Neural progenitor cell (in vitro differentiated cells): ENCODE measurements around the gene CHRM5. TPM values are rescaled to one million over a fixed set of nuclear protein-coding genes. Genes with fewer than 3 reads are reported as not detected.

Source experiments
- DNase-seq: peaks from one replicate; pipeline ENCODE4 v3.0.0-alpha.2; 2016; ENCODE audit warnings: low spot score
- H2AFZ ChIP-seq: fragments of 200-600 bp; sonication (generic); replicated peaks from 2 replicates; pipeline ENCODE4 v1.6.1; 2016; ENCODE audit warnings: antibody characterized with exemption
- H3F3A ChIP-seq: fragments of 200-600 bp; sonication (generic); 2 replicates; pipeline ENCODE4 v1.6.1; 2016; ENCODE audit warnings: antibody characterized with exemption, low read depth
- H3K27ac ChIP-seq: fragments of 200-600 bp; sonication (generic); 2 replicates; pipeline ENCODE4 v1.5.1; 2016; ENCODE audit warnings: mild to moderate bottlenecking
- H3K27me3 ChIP-seq: fragments of 200-600 bp; sonication (generic); 2 replicates; pipeline ENCODE4 v1.6.1; 2016; ENCODE audit warnings: mild to moderate bottlenecking, moderate library complexity
- H3K36me3 ChIP-seq: fragments of 200-600 bp; sonication (generic); 2 replicates; pipeline ENCODE4 v1.5.1; 2016
- H3K4me1 ChIP-seq: fragments of 200-600 bp; sonication (generic); 2 replicates; pipeline ENCODE4 v1.6.1; 2016; ENCODE audit warnings: mixed run types
- H3K4me2 ChIP-seq: fragments of 200-600 bp; sonication (generic); 2 replicates; pipeline ENCODE4 v1.6.1; 2016
- H3K4me3 ChIP-seq: fragments of 200-600 bp; sonication (generic); 2 replicates; pipeline ENCODE4 v1.5.1; 2016
- H3K79me2 ChIP-seq: fragments of 200-600 bp; sonication (generic); 2 replicates; pipeline ENCODE4 v1.6.1; 2016; ENCODE audit warnings: low read depth
- H3K9ac ChIP-seq: fragments of 200-600 bp; sonication (generic); 2 replicates; pipeline ENCODE4 v1.6.1; 2016
- H3K9me3 ChIP-seq: fragments of 200-600 bp; sonication (generic); 2 replicates; pipeline ENCODE4 v1.5.1; 2016; ENCODE audit warnings: low read depth
- H4K20me1 ChIP-seq: fragments of 200-600 bp; sonication (generic); 2 replicates; pipeline ENCODE4 v1.6.1; 2016; ENCODE audit warnings: low read depth
- H3K27ac Mint-ChIP-seq: 3 replicates; pipeline ENCODE4 v1.8.0; 2021; ENCODE audit warnings: mixed read lengths
- H3K27me3 Mint-ChIP-seq: 2 replicates; pipeline ENCODE4 v1.8.0; 2022; ENCODE audit warnings: low read depth, mild to moderate bottlenecking, inconsistent platforms, moderate library complexity, mixed read lengths; ENCODE audit not compliant: insufficient read depth
- H3K36me3 Mint-ChIP-seq: 3 replicates; pipeline ENCODE4 v1.8.0; 2021; ENCODE audit warnings: mixed read lengths
- H3K4me1 Mint-ChIP-seq: 3 replicates; pipeline ENCODE4 v1.8.0; 2021; ENCODE audit warnings: mixed read lengths
- H3K4me3 Mint-ChIP-seq: 3 replicates; pipeline ENCODE4 v1.8.0; 2021; ENCODE audit warnings: mild to moderate bottlenecking, moderate library complexity, mixed read lengths
- H3K9me3 Mint-ChIP-seq: 3 replicates; pipeline ENCODE4 v1.8.0; 2020; ENCODE audit warnings: mixed read lengths
- EZH2 ChIP-seq: fragments of 200-600 bp; sonication (generic); IDR thresholded peaks from 2 replicates; pipeline ENCODE4 v1.6.1; 2017; ENCODE audit warnings: antibody characterized with exemption, mild to moderate bottlenecking, moderate library complexity
- EZH2phosphoT487 ChIP-seq: fragments of 200-600 bp; sonication (generic); IDR thresholded peaks from 2 replicates; pipeline ENCODE4 v1.6.1; 2017; ENCODE audit warnings: antibody characterized with exemption
- total RNA-seq: library from RNA; depleted of rRNA; stranded (reverse); fragments of >200 nt; gene quantifications from 2 replicates; pipeline ENCODE4 v1.2.3, GENCODE V29; 2015; ENCODE audit warnings: low replicate concordance
- TF ChIP-seq, protein P1 (sequence below): fragments of 200-600 bp; sonication (generic); IDR thresholded peaks from 2 replicates; pipeline ENCODE4 v1.5.1; 2017; ENCODE audit warnings: antibody characterized with exemption, mild to moderate bottlenecking

The CHRM5 gene
- total RNA-seq, 1 donor from 2014 or later: not detected

DNA sequence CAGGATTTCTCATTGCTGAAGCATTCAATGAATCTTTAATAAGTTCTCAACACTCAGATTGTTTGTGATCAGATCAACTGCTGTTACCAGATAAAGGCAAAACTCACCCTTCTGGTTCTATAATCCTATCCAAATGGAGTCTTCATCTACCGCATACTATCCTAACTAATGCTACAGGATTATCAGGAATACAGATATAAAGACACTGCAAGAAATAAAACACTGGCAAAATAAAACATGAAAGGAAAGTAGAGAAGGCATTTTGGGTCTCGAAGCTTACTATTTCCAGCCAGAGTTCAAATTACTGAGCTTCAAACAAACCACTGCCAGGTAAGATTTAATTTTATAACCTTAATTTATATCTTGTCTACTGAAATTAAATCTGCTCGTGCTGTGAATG lies 524 bp downstream of the CHRM5 start:
- no peaks in the 10 kb centered on the region for H3K79me2 ChIP-seq
- H3K27me3 Mint-ChIP-seq: no peaks in the 10 kb centered on the region
- H3K4me1 Mint-ChIP-seq: peaks cover 20% of the 10 kb centered on the region
- no peaks in the 10 kb centered on the region for H4K20me1 ChIP-seq
- H3F3A ChIP-seq: peaks cover 8% of the 10 kb centered on the region
- no peaks in the 10 kb centered on the region for H3K9me3 Mint-ChIP-seq
- no peak overlapping the region for H3K27ac Mint-ChIP-seq
- no peak overlapping the region for H3K27ac ChIP-seq
- H3K4me3 Mint-ChIP-seq: no peak overlapping the region
- no peaks in the 10 kb centered on the region for H3K36me3 Mint-ChIP-seq
- H3K9ac ChIP-seq: no peak overlapping the region
- no peaks in the 10 kb centered on the region for H3K9me3 ChIP-seq
- peaks cover 25% of the 10 kb centered on the region for H3K4me1 ChIP-seq
- DNase-seq: no peak
- no peak overlapping the region for H3K4me2 ChIP-seq
- peak overlapping the region; percentile 3 for H2AFZ ChIP-seq
- TF ChIP-seq, protein P1, sequence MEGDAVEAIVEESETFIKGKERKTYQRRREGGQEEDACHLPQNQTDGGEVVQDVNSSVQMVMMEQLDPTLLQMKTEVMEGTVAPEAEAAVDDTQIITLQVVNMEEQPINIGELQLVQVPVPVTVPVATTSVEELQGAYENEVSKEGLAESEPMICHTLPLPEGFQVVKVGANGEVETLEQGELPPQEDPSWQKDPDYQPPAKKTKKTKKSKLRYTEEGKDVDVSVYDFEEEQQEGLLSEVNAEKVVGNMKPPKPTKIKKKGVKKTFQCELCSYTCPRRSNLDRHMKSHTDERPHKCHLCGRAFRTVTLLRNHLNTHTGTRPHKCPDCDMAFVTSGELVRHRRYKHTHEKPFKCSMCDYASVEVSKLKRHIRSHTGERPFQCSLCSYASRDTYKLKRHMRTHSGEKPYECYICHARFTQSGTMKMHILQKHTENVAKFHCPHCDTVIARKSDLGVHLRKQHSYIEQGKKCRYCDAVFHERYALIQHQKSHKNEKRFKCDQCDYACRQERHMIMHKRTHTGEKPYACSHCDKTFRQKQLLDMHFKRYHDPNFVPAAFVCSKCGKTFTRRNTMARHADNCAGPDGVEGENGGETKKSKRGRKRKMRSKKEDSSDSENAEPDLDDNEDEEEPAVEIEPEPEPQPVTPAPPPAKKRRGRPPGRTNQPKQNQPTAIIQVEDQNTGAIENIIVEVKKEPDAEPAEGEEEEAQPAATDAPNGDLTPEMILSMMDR: no peak
- TF ChIP-seq EZH2: no peak
- no peak for TF ChIP-seq EZH2phosphoT487
- H3K27me3 ChIP-seq: no peaks in the 10 kb centered on the region
- H3K36me3 ChIP-seq: no peaks in the 10 kb centered on the region
- no peak overlapping the region for H3K4me3 ChIP-seq

DNA sequence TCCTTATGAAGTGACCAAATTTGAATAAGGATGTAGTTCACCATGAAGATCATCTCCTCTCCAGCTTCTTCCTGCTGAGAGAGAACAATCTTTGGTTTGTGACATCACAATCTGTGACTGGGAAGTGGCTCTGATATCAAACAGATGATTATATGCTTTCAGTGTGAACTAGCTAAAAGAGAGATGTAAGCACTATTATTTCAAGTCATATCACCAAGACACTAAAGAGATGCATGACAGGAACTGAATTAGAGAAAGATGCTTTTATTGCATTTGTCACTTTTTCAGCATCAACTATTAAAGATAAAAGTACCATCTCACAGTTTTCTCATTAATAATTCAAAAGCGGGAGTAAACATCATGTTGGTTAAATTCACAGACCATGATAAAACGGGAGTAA lies 3.5 kb downstream of the CHRM5 start:
- H3K9me3 Mint-ChIP-seq: no peaks in the 10 kb centered on the region
- H3K27ac ChIP-seq: no peak overlapping the region
- H3K27ac Mint-ChIP-seq: no peak overlapping the region
- H3K4me2 ChIP-seq: no peak overlapping the region
- no peaks in the 10 kb centered on the region for H3K79me2 ChIP-seq
- H4K20me1 ChIP-seq: no peaks in the 10 kb centered on the region
- no peaks in the 10 kb centered on the region for H3K27me3 ChIP-seq
- H3K9me3 ChIP-seq: no peaks in the 10 kb centered on the region
- H3K4me3 ChIP-seq: no peak overlapping the region
- no peaks in the 10 kb centered on the region for H3K36me3 Mint-ChIP-seq
- no peak overlapping the region for H3K9ac ChIP-seq
- H2AFZ ChIP-seq: no peak overlapping the region
- H3K4me3 Mint-ChIP-seq: no peak overlapping the region
- TF ChIP-seq, protein P1: no peak
- TF ChIP-seq EZH2phosphoT487: no peak
- no peaks in the 10 kb centered on the region for H3K36me3 ChIP-seq
- H3F3A ChIP-seq: peaks cover 8% of the 10 kb centered on the region
- H3K4me1 Mint-ChIP-seq: peaks cover 20% of the 10 kb centered on the region
- DNase-seq: no peak
- H3K4me1 ChIP-seq: peaks cover 25% of the 10 kb centered on the region
- H3K27me3 Mint-ChIP-seq: no peaks in the 10 kb centered on the region

DNA sequence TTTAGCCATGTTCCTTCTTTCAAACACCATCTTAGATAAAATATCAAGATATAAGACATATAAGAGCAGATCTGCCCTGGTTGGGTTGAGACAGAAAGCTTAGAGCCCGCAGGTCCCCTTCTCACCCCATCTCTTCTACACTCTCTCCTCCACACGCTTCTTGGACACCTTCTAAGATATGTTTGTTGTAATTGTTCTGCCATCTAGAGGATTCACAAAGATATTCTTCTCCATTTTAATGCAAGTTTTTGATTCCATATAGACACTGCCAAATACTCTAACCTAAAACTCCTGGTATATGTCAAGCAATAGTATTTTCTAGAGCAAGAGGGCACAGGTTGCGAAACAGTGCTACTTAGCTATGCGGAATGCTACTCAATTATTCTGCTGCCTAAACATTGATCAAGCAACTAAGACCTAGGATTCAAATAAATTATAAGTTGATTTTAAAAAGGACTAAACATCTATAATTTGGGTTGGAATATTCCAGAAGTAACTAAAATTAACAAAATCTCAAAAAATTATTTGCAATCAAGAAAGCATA lies 6.8 kb downstream of the CHRM5 start:
- Histone ChIP-seq H3K27ac (no peak overlapping the region), H2AFZ (no peak overlapping the region), H3K4me3 (no peak overlapping the region), H3K9ac (no peak overlapping the region), H3F3A (no peaks in the 10 kb centered on the region), H3K27me3 (no peaks in the 10 kb centered on the region), H4K20me1 (no peaks in the 10 kb centered on the region), H3K4me1 (peaks cover 12% of the 10 kb centered on the region), H3K4me2 (no peak overlapping the region), H3K9me3 (no peaks in the 10 kb centered on the region), H3K36me3 (no peaks in the 10 kb centered on the region), H3K79me2 (no peaks in the 10 kb centered on the region)
- Mint-ChIP-seq H3K27me3 (no peaks in the 10 kb centered on the region), H3K36me3 (no peaks in the 10 kb centered on the region), H3K27ac (no peak overlapping the region), H3K4me3 (no peak overlapping the region), H3K9me3 (no peaks in the 10 kb centered on the region), H3K4me1 (peaks cover 7% of the 10 kb centered on the region)
- TF ChIP-seq, protein P1: no peak
- no peak for DNase-seq
